Femur (tissue), 1 donor: ENCODE data around the gene SRGAP3.

Experiments used
- DNase-seq: peaks from one replicate; pipeline ENCODE4 v3.0.0-alpha.2; 2017

Gene SRGAP3

DNA sequence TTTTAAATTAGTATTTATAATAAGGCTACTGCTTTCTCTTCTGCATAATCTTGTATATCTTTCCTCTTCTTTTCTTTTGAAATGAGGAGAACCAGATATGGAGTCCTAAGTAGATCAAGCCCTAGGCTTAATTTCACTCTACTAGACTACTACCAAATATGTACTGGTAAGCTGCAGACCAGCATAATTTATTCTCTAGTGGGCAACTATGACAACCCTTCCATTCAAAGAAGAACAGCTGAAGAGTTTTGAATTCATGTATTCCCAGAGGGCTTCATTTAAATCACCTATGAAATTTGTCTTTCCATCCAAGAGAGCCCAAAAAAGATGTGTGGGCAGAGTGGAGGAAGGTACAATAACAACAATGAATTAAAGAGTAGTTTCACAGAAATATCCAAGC is 296.1 kb downstream of the SRGAP3 start:
- no peak for DNase-seq

DNA sequence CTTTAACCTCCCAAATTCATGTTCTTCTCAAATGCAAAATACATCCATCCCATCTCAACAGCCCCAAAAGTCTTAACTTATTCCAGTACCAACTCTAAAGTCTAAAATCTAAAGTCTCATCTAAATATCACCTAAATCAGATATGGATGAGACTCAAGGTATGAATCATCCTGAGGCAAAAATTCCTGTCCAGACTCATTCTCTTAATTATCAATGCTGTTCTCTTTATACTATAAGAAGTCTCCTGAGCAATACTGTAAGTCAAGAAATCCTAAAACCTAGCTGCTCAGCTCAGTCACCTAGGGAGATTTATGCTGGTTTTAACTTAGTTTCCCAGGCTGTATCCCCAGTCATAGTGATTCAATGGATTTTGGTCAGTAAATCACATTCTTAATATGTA is 297.3 kb downstream of the SRGAP3 start:
- no peak for DNase-seq

DNA sequence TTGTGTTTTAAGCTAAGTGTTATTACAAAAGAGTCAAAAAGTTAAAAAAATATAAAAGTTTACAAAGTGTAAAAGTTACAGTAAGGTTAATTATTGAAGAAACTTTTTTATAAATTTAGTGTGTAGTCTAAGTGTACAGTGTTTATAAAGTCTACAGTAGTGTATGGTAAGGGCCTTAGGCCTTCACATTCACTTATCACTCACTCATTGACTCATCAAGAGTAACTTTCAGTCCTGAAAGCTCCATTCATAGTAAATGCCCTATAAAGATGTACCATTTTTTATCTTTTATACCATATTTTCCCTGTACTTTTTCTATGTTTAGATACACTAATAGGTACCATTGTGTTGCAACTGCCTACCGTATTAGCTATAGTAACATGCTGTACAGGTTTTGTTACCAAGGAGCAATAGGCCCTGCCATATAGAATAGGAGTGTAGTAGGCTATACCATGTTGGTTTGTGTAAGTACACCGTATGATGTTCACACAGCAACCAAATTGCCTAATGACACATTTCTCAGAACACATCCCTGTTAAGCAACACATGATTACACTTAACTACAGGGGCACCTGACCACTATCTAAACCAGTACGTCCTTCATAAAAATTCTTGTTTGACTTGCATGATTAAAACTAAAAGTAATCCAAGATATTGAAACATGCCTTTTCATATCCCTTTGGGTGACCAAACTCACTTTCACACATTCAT is 303.4 kb downstream of the SRGAP3 start:
- no peak for DNase-seq

DNA sequence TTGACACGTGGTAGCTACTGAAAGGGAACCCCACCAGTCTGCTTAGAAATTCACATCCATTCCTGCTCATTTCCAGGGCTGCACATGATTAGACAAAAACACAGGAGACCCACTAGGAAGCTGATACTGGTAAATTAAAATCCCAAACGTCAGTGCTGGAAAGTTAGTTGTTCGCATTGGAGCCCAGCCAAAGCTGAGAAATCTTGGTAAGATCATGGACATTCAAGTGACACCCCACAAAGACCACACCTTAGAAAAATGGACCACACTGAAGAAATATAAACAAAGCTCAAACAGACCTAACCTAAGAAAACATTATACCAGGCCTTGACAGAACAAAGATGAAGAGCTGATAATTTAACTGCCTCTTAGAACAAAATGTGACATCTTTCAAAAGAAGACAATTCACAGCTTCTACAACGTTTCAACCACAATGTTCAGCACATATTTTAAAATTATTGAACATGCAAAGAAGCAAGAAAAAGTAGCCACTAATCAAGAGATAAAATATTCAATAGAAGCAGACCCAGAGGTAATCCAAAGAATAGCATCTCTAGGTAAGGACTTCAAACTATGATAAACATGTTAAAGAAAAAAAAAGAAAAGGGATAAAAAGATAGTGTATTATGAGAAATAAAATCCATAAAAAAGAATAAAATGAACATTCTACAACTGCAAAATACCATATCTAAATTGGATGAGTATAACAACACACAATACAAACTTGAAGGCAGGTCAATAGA is 306.5 kb downstream of the SRGAP3 start:
- DNase-seq: no peak

DNA sequence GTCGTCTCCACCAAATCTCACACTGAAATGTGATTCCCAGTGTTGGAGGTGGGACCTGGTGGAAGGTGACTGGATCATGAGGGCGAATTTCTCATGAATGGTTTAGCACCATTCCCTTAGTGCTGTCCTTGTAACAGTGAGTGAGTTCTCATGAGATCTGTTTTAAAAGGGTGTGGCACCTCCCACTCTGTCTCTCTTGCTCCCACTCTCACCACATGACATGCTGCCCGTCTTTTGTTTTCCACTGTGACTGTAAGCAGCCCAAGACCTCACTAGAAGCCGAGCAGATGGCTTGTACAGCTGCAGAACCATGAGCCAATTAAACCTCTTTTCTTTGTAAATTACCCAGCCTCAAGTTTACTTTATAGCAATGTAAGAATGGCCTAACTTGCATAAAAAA is 307.3 kb downstream of the SRGAP3 start:
- DNase-seq: no peak

DNA sequence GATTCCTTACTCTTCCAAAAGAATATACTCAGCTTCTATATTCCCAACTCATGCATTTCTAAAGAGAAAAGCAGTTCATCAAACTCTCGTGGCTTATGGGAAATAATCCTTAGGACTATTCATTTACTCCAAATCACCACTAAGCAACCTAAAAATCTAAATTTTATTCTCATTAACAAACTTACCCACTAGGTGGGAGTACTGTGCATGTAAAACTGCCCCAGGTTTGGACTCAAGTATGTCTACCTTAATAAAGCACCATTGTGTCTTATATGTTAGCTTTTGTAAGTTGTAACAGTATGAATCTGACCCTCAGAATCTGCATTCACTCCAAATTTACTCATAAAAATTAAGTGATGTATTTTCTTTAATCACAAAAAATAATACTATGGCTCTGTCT is 311.4 kb downstream of the SRGAP3 start:
- no peak for DNase-seq

DNA sequence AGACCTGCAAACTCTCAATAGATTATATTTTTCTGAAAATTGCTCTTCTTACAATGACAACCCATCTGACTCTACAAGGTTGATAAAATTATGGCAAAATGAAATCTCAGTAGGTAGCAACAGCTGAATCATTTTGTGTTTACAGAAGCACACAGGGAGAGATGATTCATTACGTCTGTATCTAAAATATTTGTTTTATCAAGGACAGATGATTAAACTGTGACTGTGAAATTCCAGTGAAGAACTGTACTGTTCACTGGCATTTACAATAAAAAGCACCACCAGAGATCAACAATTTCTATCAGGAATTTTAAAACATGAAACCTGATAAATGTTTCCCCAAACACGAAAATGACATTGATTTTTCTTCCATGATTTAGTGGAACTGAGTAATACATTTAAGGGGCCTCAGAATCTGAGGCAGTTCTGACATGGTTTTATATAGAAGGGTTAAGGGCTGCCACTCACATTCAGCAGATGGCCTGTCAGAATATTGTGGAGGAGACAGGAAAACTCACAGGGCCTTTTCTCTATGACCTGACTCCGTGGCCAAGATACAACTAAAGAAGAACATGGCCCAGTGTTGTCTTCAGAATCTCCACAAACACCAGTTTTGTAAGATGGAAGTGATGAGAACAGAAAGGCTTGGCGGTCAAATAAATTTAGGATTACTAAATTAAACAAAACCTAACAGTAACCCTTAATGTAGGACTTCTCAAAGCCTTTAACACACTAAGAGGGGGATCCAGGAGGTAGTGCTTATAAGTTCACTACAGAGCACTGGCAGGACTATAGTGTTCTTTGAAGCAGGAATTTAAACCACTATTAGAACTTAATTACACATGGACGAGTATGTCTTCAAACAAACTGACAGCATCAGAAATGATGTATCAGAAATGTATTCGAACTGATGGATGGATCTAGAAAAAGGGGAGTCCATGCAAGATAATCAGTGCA is 312.1 kb downstream of the SRGAP3 start:
- DNase-seq: no peak

DNA sequence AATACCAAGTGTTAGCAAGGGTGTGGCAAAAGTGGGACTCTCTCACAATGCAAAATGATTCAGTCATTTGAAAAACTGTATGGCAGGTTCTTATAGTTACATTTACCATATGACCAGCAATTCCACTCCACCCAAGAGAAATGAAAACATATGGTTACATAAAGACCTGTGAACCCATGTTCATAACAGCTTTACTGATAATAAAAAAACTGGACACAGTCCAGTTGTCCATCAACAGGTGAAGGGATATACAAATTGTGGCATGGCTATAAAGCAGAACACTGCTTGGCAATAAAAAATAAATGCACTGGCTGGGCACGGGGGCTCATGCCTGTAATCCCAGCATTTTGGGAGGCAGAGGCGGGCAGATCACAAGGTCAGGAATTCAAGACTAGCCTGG is 316.9 kb downstream of the SRGAP3 start:
- no peak for DNase-seq

DNA sequence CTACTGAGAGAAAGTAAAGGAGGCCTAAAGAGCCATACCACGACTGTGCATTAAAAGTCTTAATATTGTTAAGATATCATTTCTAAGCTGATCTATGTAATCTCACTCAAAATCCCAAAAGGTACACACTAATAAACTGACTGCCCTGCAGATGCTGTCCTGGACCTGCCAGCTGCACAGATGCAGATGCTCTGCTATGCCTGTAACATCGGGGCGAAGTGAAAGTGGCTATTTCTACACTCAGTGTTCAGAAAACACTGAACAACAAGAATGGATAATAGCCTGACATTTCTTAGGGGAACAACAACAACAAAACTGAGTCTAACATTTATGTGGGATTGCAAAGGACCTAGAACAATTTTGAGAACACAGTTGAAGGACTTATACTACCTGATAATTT is 318.1 kb downstream of the SRGAP3 start:
- no peak for DNase-seq
